Type B pancreatic cell (in vitro differentiated cells): ENCODE measurements around the gene MAP2K5. TPM values are rescaled to one million over a fixed set of nuclear protein-coding genes. Genes with fewer than 3 reads are reported as not detected.

ENCODE experiments used
- DNase-seq: peaks from one replicate; pipeline ENCODE4 v3.0.0; 2021; ENCODE audit warnings: mixed read lengths; ENCODE audit not compliant: unreplicated experiment; ENCODE audit errors: extremely low spot score
- H3K27ac Mint-ChIP-seq: 2 replicates; pipeline ENCODE4 v1.8.0; 2021; ENCODE audit warnings: mild to moderate bottlenecking, mixed read lengths
- H3K27me3 Mint-ChIP-seq: 2 replicates; pipeline ENCODE4 v1.8.0; 2021; ENCODE audit warnings: mixed read lengths
- H3K36me3 Mint-ChIP-seq: 2 replicates; pipeline ENCODE4 v1.8.0; 2021; ENCODE audit warnings: mixed read lengths
- H3K4me1 Mint-ChIP-seq: one replicate; pipeline ENCODE4 v1.8.0; 2021; ENCODE audit warnings: mixed read lengths; ENCODE audit not compliant: unreplicated experiment
- H3K4me3 Mint-ChIP-seq: 2 replicates; pipeline ENCODE4 v1.8.0; 2021; ENCODE audit warnings: mild to moderate bottlenecking, mixed read lengths
- H3K9me3 Mint-ChIP-seq: 2 replicates; pipeline ENCODE4 v1.8.0; 2021; ENCODE audit warnings: mixed read lengths
- total RNA-seq: library from RNA; stranded (reverse); gene quantifications from 2 replicates; pipeline ENCODE4 v1.2.1, GENCODE V29; 2021; ENCODE audit warnings: low replicate concordance
- TF ChIP-seq, protein P1 (sequence below): fragments of 200-600 bp; sonication (generic); conservative IDR thresholded peaks from 2 replicates; pipeline ENCODE4 v1.5.0; 2021; ENCODE audit warnings: antibody characterized with exemption, mild to moderate bottlenecking

MAP2K5 gene
- total RNA-seq, 1 donor from 2014 or later, result 21.8 TPM

DNA sequence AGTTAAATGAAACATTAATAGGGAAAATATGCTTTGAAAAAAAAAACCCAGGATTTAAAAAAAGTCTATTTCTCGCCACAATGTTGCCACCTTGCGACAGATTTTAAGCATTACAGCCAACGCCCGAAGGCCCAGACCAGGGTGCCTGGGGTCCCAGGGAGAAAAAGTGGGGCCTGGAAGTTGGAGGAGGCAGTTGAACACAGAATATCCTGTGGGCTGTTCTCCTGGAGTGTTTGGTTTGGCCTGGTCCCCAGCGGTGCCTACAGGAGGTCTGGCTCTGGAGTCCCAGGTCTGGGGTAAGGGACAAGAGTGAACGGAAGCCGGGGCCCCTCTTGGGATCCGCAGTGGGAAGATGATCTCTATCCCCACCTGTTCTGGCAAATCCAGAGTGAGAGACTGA, 294.0 kb downstream of the MAP2K5 start:
- peaks cover 36% of the 10 kb centered on the region for H3K4me1 Mint-ChIP-seq
- H3K27me3 Mint-ChIP-seq, result peaks cover 71% of the 10 kb centered on the region
- TF ChIP-seq, protein P1, sequence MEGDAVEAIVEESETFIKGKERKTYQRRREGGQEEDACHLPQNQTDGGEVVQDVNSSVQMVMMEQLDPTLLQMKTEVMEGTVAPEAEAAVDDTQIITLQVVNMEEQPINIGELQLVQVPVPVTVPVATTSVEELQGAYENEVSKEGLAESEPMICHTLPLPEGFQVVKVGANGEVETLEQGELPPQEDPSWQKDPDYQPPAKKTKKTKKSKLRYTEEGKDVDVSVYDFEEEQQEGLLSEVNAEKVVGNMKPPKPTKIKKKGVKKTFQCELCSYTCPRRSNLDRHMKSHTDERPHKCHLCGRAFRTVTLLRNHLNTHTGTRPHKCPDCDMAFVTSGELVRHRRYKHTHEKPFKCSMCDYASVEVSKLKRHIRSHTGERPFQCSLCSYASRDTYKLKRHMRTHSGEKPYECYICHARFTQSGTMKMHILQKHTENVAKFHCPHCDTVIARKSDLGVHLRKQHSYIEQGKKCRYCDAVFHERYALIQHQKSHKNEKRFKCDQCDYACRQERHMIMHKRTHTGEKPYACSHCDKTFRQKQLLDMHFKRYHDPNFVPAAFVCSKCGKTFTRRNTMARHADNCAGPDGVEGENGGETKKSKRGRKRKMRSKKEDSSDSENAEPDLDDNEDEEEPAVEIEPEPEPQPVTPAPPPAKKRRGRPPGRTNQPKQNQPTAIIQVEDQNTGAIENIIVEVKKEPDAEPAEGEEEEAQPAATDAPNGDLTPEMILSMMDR, result peak; percentile 94
- peaks cover 3% of the 10 kb centered on the region for H3K36me3 Mint-ChIP-seq
- H3K9me3 Mint-ChIP-seq, result no peaks in the 10 kb centered on the region
- peak overlapping the region; percentile 51 for H3K27ac Mint-ChIP-seq
- H3K4me3 Mint-ChIP-seq, result peak overlapping the region; percentile 86
- no peak for DNase-seq

DNA sequence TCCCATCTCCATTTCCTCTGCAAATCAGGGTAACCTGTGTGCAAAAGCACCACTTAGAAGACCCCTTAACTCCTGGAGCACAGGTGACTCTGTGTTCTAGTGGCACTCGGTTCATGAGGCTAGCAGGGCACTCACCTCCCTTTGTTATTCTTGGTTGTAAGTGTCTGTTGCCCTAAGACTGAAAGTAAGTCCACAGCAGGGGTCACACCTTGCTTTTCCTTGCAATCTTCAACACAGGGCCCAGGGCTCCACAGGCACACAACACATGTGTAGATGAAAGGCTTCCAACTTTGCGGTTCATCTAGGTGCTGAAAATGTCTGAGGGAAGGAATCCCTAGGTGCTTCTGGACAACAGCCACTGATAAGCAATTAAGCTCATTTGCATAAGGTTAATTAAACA, 294.5 kb downstream of the MAP2K5 start:
- H3K4me1 Mint-ChIP-seq, result peaks cover 39% of the 10 kb centered on the region
- TF ChIP-seq, protein P1, result no peak
- DNase-seq, result no peak
- no peak overlapping the region for H3K4me3 Mint-ChIP-seq
- peaks cover 3% of the 10 kb centered on the region for H3K36me3 Mint-ChIP-seq
- H3K27me3 Mint-ChIP-seq, result peaks cover 67% of the 10 kb centered on the region
- H3K9me3 Mint-ChIP-seq, result no peaks in the 10 kb centered on the region
- H3K27ac Mint-ChIP-seq, result no peak overlapping the region

DNA sequence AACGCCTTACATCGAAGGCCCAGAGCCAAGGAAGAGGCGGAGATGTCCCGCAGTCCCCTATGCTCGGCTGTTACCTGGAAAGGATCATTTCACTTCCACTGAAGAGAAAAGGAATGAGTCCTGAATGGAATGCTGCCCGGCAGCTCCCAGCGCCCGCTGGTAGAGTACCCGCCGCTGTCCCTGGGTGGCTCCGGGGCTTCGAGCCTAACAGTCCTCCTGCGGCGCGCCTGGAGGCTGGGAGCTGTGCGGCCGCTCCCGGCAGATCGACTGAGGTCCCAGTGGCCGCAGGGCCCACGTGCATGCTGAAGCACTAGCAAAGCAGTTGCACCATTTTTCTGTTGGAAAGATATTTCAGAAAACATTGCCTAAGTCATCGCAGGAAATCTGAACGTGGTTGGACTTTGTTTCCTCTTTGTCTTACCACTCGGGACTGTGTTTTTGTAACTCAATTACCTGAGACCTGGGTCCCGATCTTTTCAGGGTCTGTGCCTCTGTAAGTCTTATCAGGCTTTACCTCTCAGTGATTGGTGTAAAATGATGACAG, 296.4 kb downstream of the MAP2K5 start:
- H3K27me3 Mint-ChIP-seq, result peaks cover 48% of the 10 kb centered on the region

DNA sequence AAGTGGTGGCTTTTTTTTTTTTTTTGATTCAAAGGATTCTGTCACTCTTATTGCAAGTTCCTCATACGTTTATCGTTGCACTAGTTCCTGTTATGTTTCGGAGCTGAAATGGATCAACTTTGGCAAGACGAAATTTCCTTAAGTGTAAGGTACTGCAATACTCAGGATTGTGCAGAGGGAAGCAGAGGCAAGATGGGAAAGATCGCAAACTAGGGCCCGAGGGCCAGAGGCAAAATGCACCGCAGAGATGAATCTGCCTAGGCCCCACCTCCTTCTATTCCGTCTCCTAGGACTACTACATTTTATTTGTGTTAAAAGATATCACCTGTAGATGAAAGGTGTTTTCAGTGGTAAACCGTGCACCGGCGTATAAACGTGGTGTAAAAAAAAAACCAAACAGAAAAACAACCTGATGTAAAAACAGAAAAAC, 297.0 kb downstream of the MAP2K5 start:
- peaks cover 42% of the 10 kb centered on the region for H3K27me3 Mint-ChIP-seq
- peaks cover 3% of the 10 kb centered on the region for H3K36me3 Mint-ChIP-seq
- DNase-seq, result no peak
- H3K4me3 Mint-ChIP-seq, result peak overlapping the region; percentile 94
- no peaks in the 10 kb centered on the region for H3K9me3 Mint-ChIP-seq
- H3K27ac Mint-ChIP-seq, result peak overlapping the region; percentile 99
- H3K4me1 Mint-ChIP-seq, result peaks cover 49% of the 10 kb centered on the region
- TF ChIP-seq, protein P1, result no peak

More for the DNA sequence above, 296.4 kb downstream of the MAP2K5 start:
- peak overlapping the region; percentile 99 for H3K27ac Mint-ChIP-seq
- peaks cover 47% of the 10 kb centered on the region for H3K4me1 Mint-ChIP-seq
- no peak for DNase-seq
- H3K4me3 Mint-ChIP-seq, result peak overlapping the region; percentile 85
- H3K36me3 Mint-ChIP-seq, result peaks cover 3% of the 10 kb centered on the region
- TF ChIP-seq, protein P1, result peak; percentile 57
- H3K9me3 Mint-ChIP-seq, result no peaks in the 10 kb centered on the region

DNA sequence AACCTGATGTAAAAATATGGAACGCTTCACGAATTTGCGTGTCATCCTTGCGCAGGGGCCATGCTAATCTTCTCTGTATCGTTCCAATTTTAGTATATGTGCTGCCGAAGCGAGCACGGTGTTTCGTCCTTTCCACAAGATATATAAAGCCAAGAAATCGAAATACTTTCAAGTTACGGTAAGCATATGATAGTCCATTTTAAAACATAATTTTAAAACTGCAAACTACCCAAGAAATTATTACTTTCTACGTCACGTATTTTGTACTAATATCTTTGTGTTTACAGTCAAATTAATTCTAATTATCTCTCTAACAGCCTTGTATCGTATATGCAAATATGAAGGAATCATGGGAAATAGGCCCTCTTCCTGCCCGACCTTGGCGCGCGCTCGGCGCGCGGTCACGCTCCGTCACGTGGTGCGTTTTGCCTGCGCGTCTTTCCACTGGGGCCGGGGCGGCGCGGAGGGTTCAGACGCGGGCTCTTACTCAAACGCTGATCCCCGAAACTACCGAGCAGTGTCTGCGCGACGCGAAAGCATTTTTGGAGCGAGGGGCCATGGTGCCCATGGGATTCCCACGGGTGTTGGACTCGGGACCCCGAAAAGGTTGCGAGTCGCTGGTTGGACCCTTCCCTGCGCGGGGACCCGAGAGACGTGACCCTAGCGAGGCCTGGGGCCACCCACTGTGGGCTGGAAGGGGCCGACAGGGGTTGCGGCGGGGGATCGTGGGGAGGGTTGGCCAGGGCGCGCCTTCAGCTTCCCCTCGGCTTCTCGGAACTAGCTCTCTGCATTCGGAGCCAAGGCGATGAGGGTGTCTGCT, 297.6 kb downstream of the MAP2K5 start, which contains the start of gene RNU6-1:
TSS of gene RNU6-1 (minus strand) at position 117 of the 820 bp plus-strand sequence.
- H3K4me1 Mint-ChIP-seq, result peaks cover 55% of the 10 kb centered on the region
- TF ChIP-seq, protein P1, result no peak
- H3K27ac Mint-ChIP-seq, result peak within 1 kb of the TSS; percentile 99
- no peaks in the 10 kb centered on the region for H3K9me3 Mint-ChIP-seq
- peaks cover 3% of the 10 kb centered on the region for H3K36me3 Mint-ChIP-seq
- H3K27me3 Mint-ChIP-seq, result peaks cover 36% of the 10 kb centered on the region
- H3K4me3 Mint-ChIP-seq, result peak within 1 kb of the TSS; percentile 94
- DNase-seq, result peak; percentile 96
